H9 (cell line): ENCODE results near the gene TRMT6. TPM values are rescaled to one million over a fixed set of nuclear protein-coding genes. Genes with fewer than 3 reads are reported as not detected.

Experiments
- DNase-seq: peaks from one replicate; pipeline ENCODE4 v3.0.0-alpha.2; 2017
- H2AFZ ChIP-seq: one replicate; pipeline ENCODE4 v1.6.1; 2013; ENCODE audit warnings: mild to moderate bottlenecking, low read length, control low read depth, moderate library complexity
- H2AK5ac ChIP-seq: 2 replicates; pipeline ENCODE4 v1.6.1; 2013; ENCODE audit warnings: low read length, control low read depth, mixed read lengths; ENCODE audit not compliant: insufficient read length
- H2BK120ac ChIP-seq: one replicate; pipeline ENCODE4 v1.6.1; 2013; ENCODE audit warnings: low read depth, mild to moderate bottlenecking, low read length, control low read depth, inconsistent platforms; ENCODE audit not compliant: poor library complexity, severe bottlenecking
- H2BK12ac ChIP-seq: 2 replicates; pipeline ENCODE4 v1.6.1; 2013; ENCODE audit warnings: low read length, control low read depth, mixed read lengths, low read depth; ENCODE audit not compliant: insufficient read length
- H2BK15ac ChIP-seq: 2 replicates; pipeline ENCODE4 v1.6.1; 2013; ENCODE audit warnings: low read depth, low read length, control low read depth
- H2BK20ac ChIP-seq: one replicate; pipeline ENCODE4 v1.6.1; 2013; ENCODE audit warnings: low read depth, mild to moderate bottlenecking, low read length, control low read depth, inconsistent platforms; ENCODE audit not compliant: poor library complexity, severe bottlenecking
- H2BK5ac ChIP-seq: 2 replicates; pipeline ENCODE4 v1.6.1; 2013; ENCODE audit warnings: low read length, control low read depth, mixed read lengths; ENCODE audit not compliant: insufficient read length
- H3K14ac ChIP-seq: 2 replicates; pipeline ENCODE4 v1.6.1; 2013; ENCODE audit warnings: low read length, control low read depth; ENCODE audit not compliant: insufficient read depth
- H3K18ac ChIP-seq: 2 replicates; pipeline ENCODE4 v1.6.1; 2013; ENCODE audit warnings: low read depth, mild to moderate bottlenecking, mixed read lengths, low read length, control low read depth; ENCODE audit not compliant: insufficient read length
- H3K23ac ChIP-seq: 2 replicates; pipeline ENCODE4 v1.6.1; 2013; ENCODE audit warnings: low read length, control low read depth, mixed read lengths, low read depth; ENCODE audit not compliant: insufficient read length
- H3K23me2 ChIP-seq: 2 replicates; pipeline ENCODE4 v1.6.1; 2013; ENCODE audit warnings: low read depth, mild to moderate bottlenecking, mixed read lengths, low read length, control low read depth; ENCODE audit not compliant: insufficient read length, poor library complexity, severe bottlenecking
- H3K27ac ChIP-seq: 2 replicates; pipeline ENCODE4 v1.5.1; 2013; ENCODE audit warnings: low read length, control low read depth, mixed read lengths, low read depth; ENCODE audit not compliant: insufficient read length
- H3K27me3 ChIP-seq: 2 replicates; pipeline ENCODE4 v1.6.1; 2013; ENCODE audit warnings: low read length, control low read depth, inconsistent platforms; ENCODE audit not compliant: insufficient read depth
- H3K4ac ChIP-seq: 2 replicates; pipeline ENCODE4 v1.6.1; 2013; ENCODE audit warnings: low read depth, mild to moderate bottlenecking, control low read depth, inconsistent platforms, low read length, moderate library complexity
- H3K4me1 ChIP-seq: 2 replicates; pipeline ENCODE4 v1.6.1; 2013; ENCODE audit warnings: low read length, control low read depth, inconsistent platforms; ENCODE audit not compliant: insufficient read depth
- H3K4me2 ChIP-seq: 2 replicates; pipeline ENCODE4 v1.6.1; 2013; ENCODE audit warnings: low read length, control low read depth, mixed read lengths; ENCODE audit not compliant: insufficient read length, insufficient read depth
- H3K56ac ChIP-seq: 2 replicates; pipeline ENCODE4 v1.6.1; 2013; ENCODE audit warnings: low read depth, mild to moderate bottlenecking, mixed read lengths, low read length, control low read depth; ENCODE audit not compliant: insufficient read length
- H3K79me1 ChIP-seq: 2 replicates; pipeline ENCODE4 v1.6.1; 2013; ENCODE audit warnings: low read depth, mild to moderate bottlenecking, moderate library complexity, low read length, control low read depth, inconsistent platforms; ENCODE audit not compliant: insufficient read depth, poor library complexity, severe bottlenecking
- H3K79me2 ChIP-seq: 2 replicates; pipeline ENCODE4 v1.6.1; 2013; ENCODE audit warnings: low read length, control low read depth, inconsistent platforms; ENCODE audit not compliant: insufficient read depth
- H3K9ac ChIP-seq: 2 replicates; pipeline ENCODE4 v1.6.1; 2013; ENCODE audit warnings: low read length, control low read depth, mixed read lengths; ENCODE audit not compliant: insufficient read length; ENCODE audit errors: extremely low read depth
- H3K9me3 ChIP-seq: one replicate; pipeline ENCODE4 v1.6.1; 2013; ENCODE audit warnings: low read depth, low read length, inconsistent platforms; ENCODE audit not compliant: control insufficient read depth
- H3T11ph ChIP-seq: one replicate; pipeline ENCODE4 v1.6.1; 2013; ENCODE audit warnings: mild to moderate bottlenecking, low read length, control low read depth, inconsistent platforms
- H4K20me1 ChIP-seq: one replicate; pipeline ENCODE4 v1.6.1; 2013; ENCODE audit not compliant: control insufficient read depth, insufficient read length, insufficient read depth
- H4K5ac ChIP-seq: 2 replicates; pipeline ENCODE4 v1.6.1; 2013; ENCODE audit warnings: low read depth, mild to moderate bottlenecking, mixed read lengths, low read length, control low read depth; ENCODE audit not compliant: insufficient read length
- H4K8ac ChIP-seq: replicated peaks from 2 replicates; pipeline ENCODE4 v1.6.1; 2013; ENCODE audit warnings: low read length, control low read depth, mixed read lengths, low read depth; ENCODE audit not compliant: insufficient read length
- H4K91ac ChIP-seq: 2 replicates; pipeline ENCODE4 v1.6.1; 2013; ENCODE audit warnings: low read depth, mild to moderate bottlenecking, moderate library complexity, mixed read lengths, low read length, control low read depth; ENCODE audit not compliant: insufficient read length
- H3K27ac Mint-ChIP-seq, 3 experiments: 2 replicates in 2 of 3; 3 replicates in 1 of 3; pipeline ENCODE4 v1.8.0; 2020 to 2021; ENCODE audit warnings: mixed read lengths in 3 of 3, mild to moderate bottlenecking in 1 of 3, moderate library complexity in 1 of 3
- H3K27me3 Mint-ChIP-seq: 2 replicates; pipeline ENCODE4 v1.8.0; 2021; ENCODE audit warnings: low read depth, mild to moderate bottlenecking, moderate library complexity, mixed read lengths
- H3K36me3 Mint-ChIP-seq, 3 experiments: 2 replicates in 2 of 3; 3 replicates in 1 of 3; pipeline ENCODE4 v1.8.0; 2020 to 2021; ENCODE audit warnings: low read depth in 3 of 3, mixed read lengths in 3 of 3; ENCODE audit not compliant: insufficient read depth in 1 of 3
- H3K4me1 Mint-ChIP-seq, 2 experiments: 2 replicates each; pipeline ENCODE4 v1.8.0; 2020; ENCODE audit warnings: mixed read lengths in 2 of 2
- H3K4me3 Mint-ChIP-seq, 2 experiments: 2 replicates in 1 of 2; 3 replicates in 1 of 2; pipeline ENCODE4 v1.8.0; 2020 to 2021; ENCODE audit warnings: mild to moderate bottlenecking in 2 of 2, mixed read lengths in 2 of 2, moderate library complexity in 1 of 2
- H3K9me3 Mint-ChIP-seq, 2 experiments: 2 replicates in 1 of 2; 3 replicates in 1 of 2; pipeline ENCODE4 v1.8.0; 2020; ENCODE audit warnings: mild to moderate bottlenecking in 2 of 2, mixed read lengths in 2 of 2, moderate library complexity in 1 of 2
- WGBS: extraction: QIAGEN DNeasy Blood & Tissue Kit; methylation state at CpG from one replicate; pipeline ENCODE4 v1.1.7; 2013; ENCODE audit warnings: missing lambda C conversion rate, low lambda C conversion rate, mixed read lengths; ENCODE audit not compliant: insufficient read length; ENCODE audit errors: extremely low coverage; 5-methylcytosine and 5-hydroxymethylcytosine counted together
- total RNA-seq: library from RNA; stranded (reverse); gene quantifications from 2 replicates; pipeline ENCODE4 v1.2.1, GENCODE V29; 2021
- TF ChIP-seq, protein P1 (sequence below): fragments of 200-600 bp; sonication (generic); conservative IDR thresholded peaks from 3 replicates; pipeline ENCODE4 v1.8.0; 2021; ENCODE audit warnings: antibody characterized with exemption, mild to moderate bottlenecking

The TRMT6 gene
- total RNA-seq, 1 experiment from 2014 or later: 34.4 TPM

DNA sequence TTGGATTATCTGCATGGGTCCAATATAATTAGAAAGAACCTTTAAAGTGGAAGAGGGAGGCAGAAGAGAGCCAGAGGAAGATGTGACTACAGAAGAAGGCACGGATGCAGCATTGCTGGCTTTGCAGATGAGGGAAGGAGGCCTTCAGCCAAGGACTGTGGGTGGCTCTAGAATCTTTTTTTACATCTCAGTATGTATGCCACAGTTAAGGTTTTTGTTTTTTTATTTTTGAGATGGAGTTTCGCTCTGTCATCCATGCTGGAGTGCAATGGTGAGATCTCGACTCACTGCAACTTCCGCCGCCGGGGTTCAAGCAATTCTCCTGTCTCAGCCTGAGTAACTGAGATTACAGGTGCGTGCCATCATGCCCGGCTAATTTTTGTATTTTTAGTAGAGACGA is 49.5 kb upstream of the TRMT6 start:
- no peaks in the 10 kb centered on the region for H4K20me1 ChIP-seq
- Mint-ChIP-seq H3K9me3 (no peaks in the 10 kb centered on the region), H3K27me3 (no peaks in the 10 kb centered on the region), H3K4me1 (peaks cover 0 to 4% of the 10 kb centered on the region in 2 experiments; a peak in 1 of 4 replicates), H3K4me3 (no peak overlapping the region), H3K36me3 (peaks cover 3 to 25% (median 13%) of the 10 kb centered on the region in 3 experiments; a peak in 5 of 7 replicates), H3K27ac (no peak overlapping the region)
- H3K18ac ChIP-seq: no peak overlapping the region
- H4K8ac ChIP-seq: no peak overlapping the region
- no peak overlapping the region for H3K4ac ChIP-seq
- no peak overlapping the region for H2BK5ac ChIP-seq
- H3K23me2 ChIP-seq: no peaks in the 10 kb centered on the region
- H3K79me1 ChIP-seq: no peaks in the 10 kb centered on the region
- no peaks in the 10 kb centered on the region for H3K79me2 ChIP-seq
- H3K14ac ChIP-seq: no peak overlapping the region
- no peak overlapping the region for H2BK20ac ChIP-seq
- no peak overlapping the region for H3K23ac ChIP-seq
- no peak overlapping the region for H3K9ac ChIP-seq
- no peak overlapping the region for H3K4me2 ChIP-seq
- H2AK5ac ChIP-seq: no peak overlapping the region
- no peak overlapping the region for H3T11ph ChIP-seq
- H2BK120ac ChIP-seq: no peak overlapping the region
- H4K91ac ChIP-seq: no peak overlapping the region
- H2AFZ ChIP-seq: no peak overlapping the region
- H3K9me3 ChIP-seq: no peaks in the 10 kb centered on the region
- no CpG with 5 or more reads among the region's 9 CpGs for WGBS
- no peak overlapping the region for H3K27ac ChIP-seq
- no peak overlapping the region for H2BK12ac ChIP-seq
- H3K27me3 ChIP-seq: no peaks in the 10 kb centered on the region
- no peak overlapping the region for H2BK15ac ChIP-seq
- no peak overlapping the region for H4K5ac ChIP-seq
- DNase-seq: no peak
- no peaks in the 10 kb centered on the region for H3K4me1 ChIP-seq
- no peak overlapping the region for H3K56ac ChIP-seq
- TF ChIP-seq, protein P1, sequence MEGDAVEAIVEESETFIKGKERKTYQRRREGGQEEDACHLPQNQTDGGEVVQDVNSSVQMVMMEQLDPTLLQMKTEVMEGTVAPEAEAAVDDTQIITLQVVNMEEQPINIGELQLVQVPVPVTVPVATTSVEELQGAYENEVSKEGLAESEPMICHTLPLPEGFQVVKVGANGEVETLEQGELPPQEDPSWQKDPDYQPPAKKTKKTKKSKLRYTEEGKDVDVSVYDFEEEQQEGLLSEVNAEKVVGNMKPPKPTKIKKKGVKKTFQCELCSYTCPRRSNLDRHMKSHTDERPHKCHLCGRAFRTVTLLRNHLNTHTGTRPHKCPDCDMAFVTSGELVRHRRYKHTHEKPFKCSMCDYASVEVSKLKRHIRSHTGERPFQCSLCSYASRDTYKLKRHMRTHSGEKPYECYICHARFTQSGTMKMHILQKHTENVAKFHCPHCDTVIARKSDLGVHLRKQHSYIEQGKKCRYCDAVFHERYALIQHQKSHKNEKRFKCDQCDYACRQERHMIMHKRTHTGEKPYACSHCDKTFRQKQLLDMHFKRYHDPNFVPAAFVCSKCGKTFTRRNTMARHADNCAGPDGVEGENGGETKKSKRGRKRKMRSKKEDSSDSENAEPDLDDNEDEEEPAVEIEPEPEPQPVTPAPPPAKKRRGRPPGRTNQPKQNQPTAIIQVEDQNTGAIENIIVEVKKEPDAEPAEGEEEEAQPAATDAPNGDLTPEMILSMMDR: no peak
